K562 treated with DMSO at 1 percent for 24 hours (cell line): ENCODE data around the gene TJAP1. TPM values are rescaled to one million over a fixed set of nuclear protein-coding genes. Genes with fewer than 3 reads are reported as not detected.

Experiments used
- total RNA-seq: library from RNA; unstranded; fragments of 300-600 nt; gene quantifications from 2 replicates; pipeline ENCODE4 v1.2.3, GENCODE V29; 2022; ENCODE audit warnings: low read depth; ENCODE audit not compliant: insufficient read depth

Gene TJAP1
- total RNA-seq = 41.2 and 45.2 TPM in 2 replicates

GRCh38 chr6:43477235-43478007 is at the start of gene TJAP1:
Gene TJAP1 (plus strand): TSS chr6:43477570. CDS start chr6:43499002, 21,432 bp downstream.

GRCh38 chr6:43455531-43456428 is 21.6 kb upstream of the TJAP1 start, which contains the start of gene DLK2:
Gene DLK2 (minus strand): TSS chr6:43455548. CDS start chr6:43454825, 723 bp downstream.

GRCh38 chr6:43509984-43510826 is 32.8 kb downstream of the TJAP1 start, which contains the start of gene LRRC73:
Gene LRRC73 (minus strand): TSS chr6:43510346. CDS start chr6:43509785, 561 bp downstream.

GRCh38 chr6:43516697-43517504 is 39.5 kb downstream of the TJAP1 start, which contains the start of the genes POLR1C and YIPF3:
Gene POLR1C (plus strand): TSS chr6:43517089. CDS start chr6:43517110, 21 bp downstream.
Gene YIPF3 (minus strand): TSS chr6:43516926. CDS start chr6:43516807, 119 bp downstream.

Other genes starting within 250 kb of the TJAP1 start
- gene DNPH1, start 248.1 kb upstream of the TJAP1 start, total RNA-seq = 221 and 250 TPM in 2 replicates
- gene TTBK1, start 234.1 kb upstream of the TJAP1 start, total RNA-seq = 0.05 TPM in 1 of 2 replicates, not detected in the other
- gene SLC22A7, start 179.3 kb upstream of the TJAP1 start, total RNA-seq = not detected in 2 replicates
- gene CRIP3, start 168.7 kb upstream of the TJAP1 start, total RNA-seq = 2.3 TPM in 1 of 2 replicates, not detected in the other
- gene ZNF318, start 107.9 kb upstream of the TJAP1 start, total RNA-seq = 20.9 and 23.3 TPM in 2 replicates
- gene ABCC10, start 50.0 kb upstream of the TJAP1 start, total RNA-seq = 30.5 and 32.8 TPM in 2 replicates
- 1.9 and 3.7 TPM in 2 replicates for gene DLK2, start 22.0 kb upstream of the TJAP1 start, total RNA-seq
- gene LRRC73, start 32.8 kb downstream of the TJAP1 start, total RNA-seq = 1.2 and 1.3 TPM in 2 replicates
- 144 and 148 TPM in 2 replicates for gene YIPF3, start 39.4 kb downstream of the TJAP1 start, total RNA-seq
- 38.0 and 45.8 TPM in 2 replicates for gene POLR1C, start 39.5 kb downstream of the TJAP1 start, total RNA-seq
- gene XPO5, start 98.5 kb downstream of the TJAP1 start, total RNA-seq = 58.4 and 77.1 TPM in 2 replicates
- 27.2 and 35.2 TPM in 2 replicates for gene POLH, start 98.6 kb downstream of the TJAP1 start, total RNA-seq
- 231 and 248 TPM in 2 replicates for gene GTPBP2, start 151.7 kb downstream of the TJAP1 start, total RNA-seq
- gene MAD2L1BP, start 158.3 kb downstream of the TJAP1 start, total RNA-seq = 71.1 and 74.5 TPM in 2 replicates
- gene RSPH9, start 167.5 kb downstream of the TJAP1 start, total RNA-seq = 0.60 and 0.66 TPM in 2 replicates
- gene MRPS18A, start 210.2 kb downstream of the TJAP1 start, total RNA-seq = 143 and 147 TPM in 2 replicates